Muscle layer of colon (tissue), 2 donors: ENCODE data around the gene TPST1.

Experiments used
- H3K27ac ChIP-seq: one replicate; pipeline ENCODE4 v1.7.0; 2013; ENCODE audit warnings: low read depth, mild to moderate bottlenecking, low read length, moderate library complexity
- H3K27me3 ChIP-seq, 2 donors: one replicate each; pipeline ENCODE4 v1.7.0; 2013; ENCODE audit warnings: low read length in 2 of 2, mild to moderate bottlenecking in 2 of 2; ENCODE audit not compliant: insufficient read depth in 2 of 2, control insufficient read depth in 1 of 2
- H3K36me3 ChIP-seq: one replicate; pipeline ENCODE4 v1.7.0; 2013; ENCODE audit warnings: mild to moderate bottlenecking, low read length; ENCODE audit not compliant: insufficient read depth
- H3K4me1 ChIP-seq: one replicate; pipeline ENCODE4 v1.7.0; 2013; ENCODE audit warnings: mild to moderate bottlenecking, low read length; ENCODE audit not compliant: insufficient read depth
- H3K4me3 ChIP-seq, 2 donors: one replicate each; pipeline ENCODE4 v1.7.0; 2013; ENCODE audit warnings: low read length in 2 of 2, low read depth in 1 of 2, mild to moderate bottlenecking in 1 of 2, moderate library complexity in 1 of 2
- H3K9ac ChIP-seq: one replicate; pipeline ENCODE4 v1.7.0; 2013; ENCODE audit warnings: low read length
- H3K9me3 ChIP-seq: one replicate; pipeline ENCODE4 v1.7.0; 2013; ENCODE audit warnings: mild to moderate bottlenecking, low read length
- donor health status: abdominal sarcoma.
- donor health status: Adenocarcinoma of cecum.

TPST1 gene

DNA sequence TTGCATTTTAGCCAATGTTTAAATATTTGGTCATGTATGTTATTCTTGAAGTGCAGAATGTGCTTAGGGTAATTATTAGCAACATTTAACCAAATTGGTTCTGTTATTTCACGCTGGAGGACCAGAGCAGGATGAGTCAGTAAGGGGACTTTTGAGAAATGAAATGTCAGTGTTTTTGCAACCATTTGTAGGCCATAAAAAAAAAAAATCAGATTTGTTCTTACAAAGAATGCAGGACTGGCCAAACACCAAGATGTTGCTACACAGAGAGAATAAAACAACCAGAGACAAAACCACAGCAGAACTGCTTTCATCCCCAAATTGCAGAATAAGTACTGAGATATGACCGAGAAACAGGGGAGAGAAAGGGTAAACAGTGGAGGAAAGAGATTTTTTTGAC, 62.1 kb downstream of the TPST1 start:
- H3K9ac ChIP-seq, result no peak overlapping the region
- H3K36me3 ChIP-seq, result no peaks in the 10 kb centered on the region
- H3K4me1 ChIP-seq, result no peaks in the 10 kb centered on the region
- peak overlapping the region; percentile 12 for H3K27ac ChIP-seq
- no peak overlapping the region for H3K4me3 ChIP-seq
- H3K27me3 ChIP-seq, result no peaks in the 10 kb centered on the region
- peaks cover 6% of the 10 kb centered on the region for H3K9me3 ChIP-seq

GRCh38 chr7:66269978-66270377, 64.8 kb downstream of the TPST1 start:
- no peaks in the 10 kb centered on the region for H3K4me1 ChIP-seq
- H3K36me3 ChIP-seq, result no peaks in the 10 kb centered on the region
- H3K27ac ChIP-seq, result no peak overlapping the region
- no peak overlapping the region for H3K9ac ChIP-seq
- no peaks in the 10 kb centered on the region for H3K27me3 ChIP-seq
- no peak overlapping the region for H3K4me3 ChIP-seq
- H3K9me3 ChIP-seq, result peaks cover 6% of the 10 kb centered on the region

GRCh38 chr7:66272321-66272720, 67.2 kb downstream of the TPST1 start:
- H3K9me3 ChIP-seq, result no peaks in the 10 kb centered on the region
- H3K4me3 ChIP-seq, result no peak overlapping the region
- no peaks in the 10 kb centered on the region for H3K27me3 ChIP-seq
- no peaks in the 10 kb centered on the region for H3K4me1 ChIP-seq
- H3K27ac ChIP-seq, result no peak overlapping the region
- H3K9ac ChIP-seq, result no peak overlapping the region
- H3K36me3 ChIP-seq, result no peaks in the 10 kb centered on the region

GRCh38 chr7:66276363-66276762, 71.2 kb downstream of the TPST1 start:
- no peaks in the 10 kb centered on the region for H3K9me3 ChIP-seq
- no peaks in the 10 kb centered on the region for H3K36me3 ChIP-seq
- H3K27me3 ChIP-seq, result no peaks in the 10 kb centered on the region
- no peaks in the 10 kb centered on the region for H3K4me1 ChIP-seq
- H3K9ac ChIP-seq, result no peak overlapping the region
- H3K27ac ChIP-seq, result no peak overlapping the region
- no peak overlapping the region for H3K4me3 ChIP-seq

GRCh38 chr7:66277492-66277891, 72.4 kb downstream of the TPST1 start:
- Histone ChIP-seq H3K27me3 (no peaks in the 10 kb centered on the region), H3K4me1 (peaks cover 7% of the 10 kb centered on the region), H3K27ac (no peak overlapping the region), H3K9ac (no peak overlapping the region), H3K4me3 (no peak overlapping the region), H3K9me3 (no peaks in the 10 kb centered on the region), H3K36me3 (no peaks in the 10 kb centered on the region)

DNA sequence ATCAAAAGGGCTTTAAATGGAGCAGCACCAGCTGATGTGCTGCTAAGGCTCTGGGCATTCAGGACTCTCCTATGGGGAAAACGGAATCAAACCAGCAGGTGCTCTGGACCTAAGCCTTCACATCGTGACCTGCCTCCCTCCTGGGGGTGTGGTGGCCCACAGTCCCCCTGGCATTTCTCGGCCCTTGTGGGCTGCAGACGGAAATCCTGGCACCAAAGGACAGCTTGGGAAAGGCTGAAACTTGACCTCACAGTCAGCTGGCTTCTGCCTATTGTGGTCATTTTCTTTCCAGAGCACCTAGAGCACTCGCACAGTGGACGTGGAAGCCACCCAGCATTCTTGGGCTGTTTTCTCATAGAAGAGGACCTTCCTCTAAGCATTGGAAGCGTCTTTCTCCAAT, 74.8 kb downstream of the TPST1 start:
- Histone ChIP-seq H3K9me3 (no peaks in the 10 kb centered on the region), H3K4me3 (no peak overlapping the region), H3K36me3 (no peaks in the 10 kb centered on the region), H3K9ac (no peak overlapping the region), H3K27me3 (no peaks in the 10 kb centered on the region), H3K27ac (no peak overlapping the region), H3K4me1 (peaks cover 16% of the 10 kb centered on the region)

- H3K27ac ChIP-seq, result peak overlapping the region; percentile 38
- H3K27me3 ChIP-seq, result no peaks in the 10 kb centered on the region
- H3K9ac ChIP-seq, result no peak overlapping the region
- no peaks in the 10 kb centered on the region for H3K36me3 ChIP-seq
- H3K9me3 ChIP-seq, result no peaks in the 10 kb centered on the region
- H3K4me3 ChIP-seq, result peak overlapping the region in 1 of 2 donors; percentile 0
- peaks cover 16% of the 10 kb centered on the region for H3K4me1 ChIP-seq
These were observed 76.8 kb downstream of the TPST1 start for GRCh38 chr7:66281678-66282590.

DNA sequence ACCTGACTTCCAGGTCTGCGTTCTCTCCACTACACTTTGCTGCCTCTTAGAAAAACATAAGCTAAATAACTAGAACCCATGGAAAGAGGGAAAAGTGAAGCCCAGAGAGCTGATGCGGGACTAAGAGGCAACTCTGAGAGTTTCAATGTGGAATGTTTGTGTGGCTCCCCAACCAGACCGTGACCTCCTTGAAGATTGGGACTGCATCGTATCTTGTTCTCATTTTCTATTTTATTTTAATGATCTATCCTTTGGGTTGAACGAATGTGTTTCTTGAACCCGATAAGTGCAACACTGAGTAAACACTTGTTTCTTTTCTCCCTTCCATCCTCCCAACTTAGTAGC, 77.4 kb downstream of the TPST1 start:
- H3K27ac ChIP-seq, result peak overlapping the region; percentile 38

DNA sequence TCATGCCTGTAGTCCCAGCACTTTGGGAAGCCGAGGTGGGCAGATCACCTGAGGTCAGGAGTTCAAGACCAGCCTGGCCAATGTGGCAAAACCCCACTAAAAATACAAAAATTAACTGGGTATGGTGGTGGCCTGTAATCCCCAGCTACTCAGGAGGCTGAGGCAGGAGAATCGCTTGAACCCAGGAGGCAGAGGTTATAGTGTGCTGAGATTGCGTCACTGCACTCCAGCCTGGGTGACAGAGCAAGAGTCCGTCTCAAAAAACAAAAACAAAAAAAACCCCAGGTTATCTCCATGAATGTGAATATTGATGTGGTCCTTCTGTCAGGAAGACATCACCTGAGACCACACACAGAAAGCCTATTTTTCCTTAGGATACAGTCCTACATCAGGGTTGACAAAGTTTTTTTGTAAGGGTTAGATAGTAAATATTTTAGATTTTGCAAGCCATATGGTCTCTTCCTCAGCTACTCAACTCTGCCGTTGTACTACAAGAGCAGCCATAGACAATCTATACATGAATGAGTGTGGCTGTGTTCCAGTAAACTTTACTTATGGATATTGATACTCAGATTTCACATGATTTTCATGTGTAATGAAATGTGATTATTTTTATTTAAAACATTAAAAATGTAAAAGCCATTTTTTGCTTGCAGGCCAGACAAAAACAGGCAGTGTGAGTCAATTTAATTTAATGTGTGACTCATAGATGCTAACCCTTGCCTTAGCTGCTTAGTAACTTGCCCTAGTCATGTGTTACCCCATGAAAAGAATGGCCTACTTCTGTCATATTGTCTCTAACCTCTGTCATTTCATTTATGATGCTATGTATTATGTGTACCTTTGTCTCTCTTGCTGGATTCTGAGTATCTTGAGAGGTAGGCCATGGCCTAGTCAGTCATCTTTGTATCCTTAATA, 78.1 kb downstream of the TPST1 start:
- Histone ChIP-seq H3K4me1 (peaks cover 16% of the 10 kb centered on the region), H3K27ac (no peak overlapping the region), H3K27me3 (no peaks in the 10 kb centered on the region), H3K4me3 (no peak overlapping the region), H3K9ac (no peak overlapping the region), H3K36me3 (no peaks in the 10 kb centered on the region), H3K9me3 (no peaks in the 10 kb centered on the region)

More for the DNA sequence above, 77.4 kb downstream of the TPST1 start:
- no peaks in the 10 kb centered on the region for H3K36me3 ChIP-seq
- no peak overlapping the region for H3K9ac ChIP-seq
- no peaks in the 10 kb centered on the region for H3K9me3 ChIP-seq
- H3K4me1 ChIP-seq, result peaks cover 16% of the 10 kb centered on the region
- H3K27me3 ChIP-seq, result no peaks in the 10 kb centered on the region
- peak overlapping the region in 1 of 2 donors; percentile 0 for H3K4me3 ChIP-seq

DNA sequence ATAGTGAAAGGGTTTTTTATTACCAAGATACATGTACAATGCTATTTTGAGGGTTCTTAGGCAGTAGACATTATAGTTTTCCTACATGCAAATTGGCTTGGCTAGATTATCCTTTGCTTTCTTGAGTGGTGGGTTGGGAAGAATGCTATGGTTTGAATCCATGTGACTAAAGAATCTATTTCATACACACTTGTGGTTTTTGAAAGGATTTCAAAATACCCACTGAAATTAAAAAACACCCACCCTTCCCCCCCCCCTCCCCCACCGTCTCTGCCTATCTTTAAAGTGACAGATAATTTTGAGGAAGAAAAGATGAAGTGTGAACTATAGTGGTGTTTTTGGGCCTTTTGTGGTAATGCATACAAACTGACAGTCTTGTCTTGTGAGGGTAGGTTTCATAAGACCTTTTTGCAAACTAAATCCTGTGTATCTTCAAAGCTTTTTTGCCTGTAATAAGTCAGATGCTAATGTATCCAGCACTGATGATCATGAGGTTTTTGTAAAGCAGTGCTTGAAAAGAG, 90.9 kb downstream of the TPST1 start:
- H3K36me3 ChIP-seq, result no peaks in the 10 kb centered on the region
- no peaks in the 10 kb centered on the region for H3K4me1 ChIP-seq
- H3K9ac ChIP-seq, result no peak overlapping the region
- H3K4me3 ChIP-seq, result no peak overlapping the region
- H3K9me3 ChIP-seq, result no peaks in the 10 kb centered on the region
- H3K27ac ChIP-seq, result no peak overlapping the region
- no peaks in the 10 kb centered on the region for H3K27me3 ChIP-seq

DNA sequence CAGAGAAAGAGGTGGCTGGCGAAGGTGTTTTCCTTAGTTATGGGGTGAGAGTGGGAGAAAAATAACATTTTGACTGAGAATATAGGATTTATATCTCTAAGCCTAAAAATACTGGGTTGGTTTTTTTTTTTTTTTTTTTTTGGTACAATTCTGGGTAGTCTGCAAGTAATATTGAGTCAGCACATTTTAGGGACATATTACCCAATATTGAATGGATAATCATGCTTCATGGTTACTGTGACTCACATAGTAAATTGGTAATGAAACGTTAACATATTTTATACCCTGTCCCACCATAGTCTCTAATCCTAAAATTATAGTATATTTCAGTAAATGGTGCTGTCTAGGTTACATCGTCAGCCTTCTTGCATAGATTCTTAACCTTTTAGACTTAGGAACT, 91.4 kb downstream of the TPST1 start:
- H3K27ac ChIP-seq, result no peak overlapping the region
- H3K9ac ChIP-seq, result no peak overlapping the region
- no peaks in the 10 kb centered on the region for H3K9me3 ChIP-seq
- no peaks in the 10 kb centered on the region for H3K27me3 ChIP-seq
- H3K4me1 ChIP-seq, result no peaks in the 10 kb centered on the region
- no peaks in the 10 kb centered on the region for H3K36me3 ChIP-seq
- no peak overlapping the region for H3K4me3 ChIP-seq
